ENCODE results near the gene STIM2. TPM values are rescaled to one million over a fixed set of nuclear protein-coding genes. Genes with fewer than 3 reads are reported as not detected.

The STIM2 gene
- total and polyA plus RNA-seq, 9 of the 15 experiments (the other 6 are each of a cell fraction or from before 2014, with no cell fraction given), result 7.2 to 26.8 (median 15.4) TPM

DNA sequence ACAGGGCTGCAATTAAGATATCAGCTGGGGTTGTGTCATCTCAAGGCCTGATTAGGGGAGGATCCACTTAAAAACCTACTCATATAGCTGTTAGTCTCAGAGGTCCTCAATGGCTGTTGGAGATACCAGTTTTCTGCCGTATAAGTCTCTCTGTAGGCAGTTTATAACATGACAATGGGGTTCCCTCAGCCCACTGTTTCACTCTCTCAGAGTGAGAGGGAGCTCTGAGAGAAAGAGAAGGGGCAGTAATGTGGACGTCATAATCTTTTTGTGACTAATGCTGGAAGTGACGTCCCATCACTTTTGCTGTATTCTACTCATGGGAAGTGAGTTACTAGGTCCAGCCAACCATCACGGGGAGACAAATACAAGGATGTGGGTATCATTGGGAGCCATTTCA, 70.3 kb downstream of the STIM2 start:
- no peak overlapping the region for H3K4me3 ChIP-seq
- H3K9me1 ChIP-seq (ENCODE audit: control insufficient read depth, insufficient read depth, low read length), result no peaks in the 10 kb centered on the region
- H2AFZ ChIP-seq (ENCODE audit: low read depth, low read length), result no peak overlapping the region
- 32% methylated on average over 4 of the region's 4 CpGs for WGBS (ENCODE audit: insufficient coverage, low coverage, missing lambda C conversion rate)
- intact Hi-C loops (cut with micrococcal nuclease), result no loop called here
- ATAC-seq, result peak; percentile 51; the same call in 2 of the 3 replicates
- in situ Hi-C loops (cut with MboI), result no loop called here
- no peaks in the 10 kb centered on the region; the same call in 1 of the 2 replicates for H3K9me3 ChIP-seq (replicated peaks; ENCODE audit: control insufficient read depth, insufficient read depth, low read depth, low read length)
- DNase-seq (ENCODE audit: extremely low read depth in 1 of 4, low spot score in 3 of 4), result peak in 2 of 4 experiments; percentile 19 to 29
- no peaks in the 10 kb centered on the region for H4K20me1 ChIP-seq (replicated peaks; ENCODE audit: control insufficient read depth, insufficient read depth, low read length)
- TF ChIP-seq CREB1 (IDR thresholded peaks at IDR 0.05) (0 out of 2 replicates have a peak, but pooled peaks have one; percentile 43), CREB1 (CRISPR knock-in tag; IDR thresholded peaks at IDR 0.05) (no peak), ZNF175 (CRISPR knock-in tag; IDR thresholded peaks at IDR 0.05; ENCODE audit: low read depth) (peak; percentile 99), ZFP91 (CRISPR knock-in tag; IDR thresholded peaks at IDR 0.05) (no peak), MBD1 (CRISPR knock-in tag; IDR thresholded peaks at IDR 0.05) (no peak), CREM (IDR thresholded peaks at IDR 0.05; ENCODE audit: low read depth) (peak; percentile 64; the same call in 1 of the 2 replicates), PHF8 (IDR thresholded peaks at IDR 0.05; ENCODE audit: borderline replicate concordance, low read length) (no peak), TBP (optimal IDR thresholded peaks at IDR 0.05; ENCODE audit: low read depth, low read length) (no peak), MCM2 (IDR thresholded peaks at IDR 0.05; ENCODE audit: low read depth) (no peak), RBM25 (IDR thresholded peaks at IDR 0.05; ENCODE audit: low read depth, low read length, severe bottlenecking) (no peak), ATF1 (CRISPR knock-in tag; IDR thresholded peaks at IDR 0.05) (no peak), ATF1 (tag; IDR thresholded peaks at IDR 0.05) (peak; percentile 47; the same call in 1 of the 2 replicates), MTA2 (IDR thresholded peaks at IDR 0.05; ENCODE audit: low read depth) (no peak)
- H3K36me3 ChIP-seq (ENCODE audit: control insufficient read depth, insufficient read depth, low read length), result no peaks in the 10 kb centered on the region
- H3K4me2 ChIP-seq (ENCODE audit: insufficient read depth, low read length), result no peak overlapping the region
- no peak overlapping the region for H3K27ac ChIP-seq (ENCODE audit: extremely low read depth, low read depth, low read length)
- peak; percentile 46 for FAIRE-seq
- ChIA-PET CTCF (ENCODE audit: low intra/inter-chr PET ratio) (no interaction called here), POLR2A (no interaction called here)
- BruUV-seq (replicated peaks), result no TSS peak
- no peaks in the 10 kb centered on the region for H3K79me2 ChIP-seq (ENCODE audit: control insufficient read depth, insufficient read depth, low read length)
- H3K4me1 ChIP-seq (replicated peaks in 1 of 2; ENCODE audit: control insufficient read depth in 2 of 2, insufficient read depth in 2 of 2, low read length in 2 of 2), result no peaks in the 10 kb centered on the region
- H3K27me3 ChIP-seq (ENCODE audit: control insufficient read depth in 2 of 2, insufficient read depth in 2 of 2, low read length in 2 of 2), result no peaks in the 10 kb centered on the region
- no peak overlapping the region for H3K9ac ChIP-seq (ENCODE audit: insufficient read depth in 1 of 2, low read depth in 2 of 2, low read length in 2 of 2)

Data from K562 (cell line).